ENCODE data around the gene ETS2.
"Not testable (repeated sequence)": the region's sequence is repeated elsewhere in the genome, so short reads cannot be mapped to it uniquely, and the experiment has no call there.

Gene ETS2

GRCh38 chr21:38818325-38818723, 12.6 kb downstream of the ETS2 start:
- no peak for DNase-seq

- DNase-seq: no peak
These were observed 13.5 kb downstream of the ETS2 start for GRCh38 chr21:38819051-38819718.

- peak; percentile 91 for DNase-seq
These were observed 14.0 kb downstream of the ETS2 start for GRCh38 chr21:38819719-38820159.

- DNase-seq: no peak
These were observed 14.9 kb downstream of the ETS2 start for GRCh38 chr21:38820471-38821239.

- no peak for DNase-seq
These were observed 15.5 kb downstream of the ETS2 start for GRCh38 chr21:38821248-38821647.

- no peak for DNase-seq
These were observed 16.4 kb downstream of the ETS2 start for GRCh38 chr21:38821959-38822682.

- DNase-seq: no peak
These were observed 17.1 kb downstream of the ETS2 start for GRCh38 chr21:38822778-38823238.

GRCh38 chr21:38823737-38824123, 18.0 kb downstream of the ETS2 start:
- DNase-seq: no peak

- peak; percentile 50 for DNase-seq
These were observed 18.5 kb downstream of the ETS2 start for GRCh38 chr21:38824124-38824822.

GRCh38 chr21:38825269-38825668, 19.5 kb downstream of the ETS2 start:
- no peak for DNase-seq

GRCh38 chr21:38825921-38826320, 20.2 kb downstream of the ETS2 start:
- no peak for DNase-seq

- not testable (repeated sequence) for DNase-seq
These were observed 22.4 kb downstream of the ETS2 start for GRCh38 chr21:38828111-38828510.

- DNase-seq: no peak
These were observed 25.2 kb downstream of the ETS2 start for GRCh38 chr21:38830671-38831525.

GRCh38 chr21:38831526-38832467, 26.1 kb downstream of the ETS2 start:
- DNase-seq: peak; percentile 96

- DNase-seq: no peak
These were observed 26.9 kb downstream of the ETS2 start for GRCh38 chr21:38832664-38833063.

- no peak for DNase-seq
These were observed 27.4 kb downstream of the ETS2 start for GRCh38 chr21:38833117-38833516.

GRCh38 chr21:38834725-38835124, 29.0 kb downstream of the ETS2 start:
- no peak for DNase-seq

GRCh38 chr21:38837806-38838461, 32.2 kb downstream of the ETS2 start:
- no peak for DNase-seq

- no peak for DNase-seq
These were observed 33.0 kb downstream of the ETS2 start for GRCh38 chr21:38838598-38839327.
